ENCODE data around the gene RALGPS2.
"Not testable (repeated sequence)": the region's sequence is repeated elsewhere in the genome, so short reads cannot be mapped to it uniquely, and the experiment has no call there.

RALGPS2 gene

DNA sequence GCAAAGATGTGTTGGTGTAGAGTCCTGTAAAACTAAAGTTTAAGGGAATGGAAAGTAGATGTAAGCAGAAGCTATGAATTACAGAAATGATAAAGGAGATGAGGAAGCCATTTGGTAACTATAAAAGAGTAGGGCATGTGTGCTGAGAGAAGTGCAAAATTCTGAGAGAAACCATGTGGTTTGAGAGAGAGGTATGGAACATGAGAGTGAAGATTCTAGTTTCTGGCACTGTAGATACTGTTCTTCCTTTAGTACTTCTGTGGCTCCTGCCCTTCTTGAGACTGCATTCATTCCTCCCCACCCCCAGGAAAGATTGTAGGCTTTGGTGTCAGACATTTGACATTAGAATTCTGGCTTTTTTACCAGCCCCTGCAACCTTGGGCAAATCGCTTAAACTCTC lies 15.4 kb downstream of the RALGPS2 start:
- TF ChIP-seq CTCF (IDR thresholded peaks at IDR 0.05; ENCODE audit: borderline replicate concordance, control extremely low read depth, extremely low read depth, insufficient read depth, missing control alignments), result no peak
- DNase-seq (ENCODE audit: low spot score), result no peak
- in situ Hi-C loops (cut with MboI; ENCODE audit: low sequenced_read_pairs, unreplicated experiment), result no loop called here

GRCh38 chr1:178740924-178741323 lies 15.9 kb downstream of the RALGPS2 start:
- no peak for TF ChIP-seq CTCF (IDR thresholded peaks at IDR 0.05; ENCODE audit: borderline replicate concordance, control extremely low read depth, extremely low read depth, insufficient read depth, missing control alignments)
- in situ Hi-C loops (cut with MboI; ENCODE audit: low sequenced_read_pairs, unreplicated experiment), result no loop called here
- no peak for DNase-seq (ENCODE audit: low spot score)

- DNase-seq (ENCODE audit: low spot score), result no peak
- in situ Hi-C loops (cut with MboI; ENCODE audit: low sequenced_read_pairs, unreplicated experiment), result no loop called here
These were observed 18.8 kb downstream of the RALGPS2 start for GRCh38 chr1:178743801-178744200.

DNA sequence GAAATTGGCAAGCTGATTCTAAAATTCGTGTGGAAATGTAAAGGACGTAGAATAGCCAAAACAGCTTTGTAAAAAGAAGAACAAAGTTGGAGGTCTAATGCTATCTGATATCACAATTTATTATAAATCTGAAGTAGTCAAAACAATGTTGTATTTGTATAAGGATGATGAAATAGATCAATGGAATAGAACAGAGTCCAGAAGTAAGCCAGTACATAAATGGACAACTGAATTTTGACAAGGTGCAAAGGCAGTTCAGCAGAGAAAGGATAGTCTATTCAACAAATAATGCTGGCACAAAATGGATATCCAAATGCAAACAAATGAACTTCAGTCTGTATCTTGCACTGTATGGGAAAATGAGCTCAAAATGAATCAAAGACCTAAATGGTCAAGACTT lies 20.2 kb downstream of the RALGPS2 start:
- no peak for TF ChIP-seq CTCF (IDR thresholded peaks at IDR 0.05; ENCODE audit: borderline replicate concordance, control extremely low read depth, extremely low read depth, insufficient read depth, missing control alignments)
- DNase-seq (ENCODE audit: low spot score), result no peak
- in situ Hi-C loops (cut with MboI; ENCODE audit: low sequenced_read_pairs, unreplicated experiment), result no loop called here

More at GRCh38 chr1:178743801-178744200, 18.8 kb downstream of the RALGPS2 start:
- no peak for TF ChIP-seq CTCF (IDR thresholded peaks at IDR 0.05; ENCODE audit: borderline replicate concordance, control extremely low read depth, extremely low read depth, insufficient read depth, missing control alignments)

DNA sequence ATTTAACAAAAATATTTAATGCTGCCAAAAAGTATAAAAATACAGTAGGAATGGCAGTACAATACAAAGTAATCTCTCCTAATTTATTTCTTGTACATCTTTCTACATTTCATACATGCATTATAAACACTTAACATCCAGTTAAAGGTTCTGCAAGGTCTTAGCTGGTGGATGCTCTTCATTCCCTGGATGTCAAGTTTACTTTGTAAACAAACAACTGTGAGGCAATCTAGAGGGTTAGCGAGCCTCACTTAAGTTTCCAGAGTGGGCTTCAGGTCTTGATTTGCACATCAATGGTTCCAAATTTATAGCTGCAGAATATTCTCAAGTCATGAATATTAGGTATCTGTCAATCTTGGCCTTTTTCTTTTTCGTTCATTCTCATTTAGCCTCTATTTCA lies 21.3 kb downstream of the RALGPS2 start:
- DNase-seq (ENCODE audit: low spot score), result no peak
- no peak for TF ChIP-seq CTCF (IDR thresholded peaks at IDR 0.05; ENCODE audit: borderline replicate concordance, control extremely low read depth, extremely low read depth, insufficient read depth, missing control alignments)
- in situ Hi-C loops (cut with MboI; ENCODE audit: low sequenced_read_pairs, unreplicated experiment), result no loop called here

DNA sequence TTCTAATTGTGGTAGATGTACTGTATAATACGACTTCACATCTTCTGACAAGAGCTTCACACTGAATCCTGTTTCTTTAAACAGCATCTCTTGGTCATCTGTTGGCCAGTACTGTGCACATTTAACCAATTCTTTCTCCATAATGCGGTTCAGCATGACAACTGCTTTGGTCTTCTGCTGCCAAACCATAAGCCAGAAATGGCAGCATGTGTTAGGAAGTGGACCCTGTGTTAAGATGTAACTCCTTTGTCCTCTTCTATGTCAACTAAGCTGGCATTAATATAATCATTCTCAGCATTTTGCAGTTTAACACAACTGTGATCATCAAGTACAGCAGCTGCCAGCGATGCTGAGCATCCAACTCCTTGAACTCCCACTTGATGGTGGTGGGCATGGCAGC lies 22.3 kb downstream of the RALGPS2 start:
- in situ Hi-C loops (cut with MboI; ENCODE audit: low sequenced_read_pairs, unreplicated experiment), result not testable (repeated sequence)

GRCh38 chr1:178749581-178750166 lies 24.6 kb downstream of the RALGPS2 start:
- in situ Hi-C loops (cut with MboI; ENCODE audit: low sequenced_read_pairs, unreplicated experiment), result loop anchor here (10.0 kb wide), 1 partner anchor 215 kb away; no protein-coding TSS in a partner anchor
- no peak for TF ChIP-seq CTCF (IDR thresholded peaks at IDR 0.05; ENCODE audit: borderline replicate concordance, control extremely low read depth, extremely low read depth, insufficient read depth, missing control alignments)
- DNase-seq (ENCODE audit: low spot score), result no peak

More for the DNA sequence above, 22.3 kb downstream of the RALGPS2 start:
- DNase-seq (ENCODE audit: low spot score), result not testable (repeated sequence)
